ENCODE measurements around the gene MORN1. TPM values are rescaled to one million over a fixed set of nuclear protein-coding genes. Genes with fewer than 3 reads are reported as not detected.

MORN1 gene
- total and polyA plus RNA-seq, 2 of the 4 experiments (the other 2 are of a cell fraction), result 3.0 to 4.2 TPM

- BruUV-seq (replicated peaks), result no TSS peak
- Histone ChIP-seq H3K9me1 (ENCODE audit: insufficient read depth, low read length) (no peaks in the 10 kb centered on the region), H3K4me1 (ENCODE audit: control insufficient read depth, insufficient read depth, low read length) (no peaks in the 10 kb centered on the region), H2BK15ac (ENCODE audit: low read depth, low read length) (no peak overlapping the region), H3K79me1 (ENCODE audit: low read depth in 1 of 2, low read length in 2 of 2) (0 out of 4 replicates have a peak, but pooled peaks cover 0 to 3% of the 10 kb centered on the region in 2 experiments), H3K14ac (replicated peaks; ENCODE audit: low read depth, low read length) (no peak overlapping the region), H4K20me1 (ENCODE audit: insufficient read depth, low read length) (no peaks in the 10 kb centered on the region; the same call in 1 of the 2 replicates), H3K18ac (ENCODE audit: low read depth, low read length) (no peak overlapping the region), H3K36me3 (ENCODE audit: control insufficient read depth, insufficient read depth, low read length) (0 out of 2 replicates have a peak, but pooled peaks cover 2% of the 10 kb centered on the region), H3K23ac (ENCODE audit: low read depth, low read length) (no peak overlapping the region), H2AFZ (replicated peaks; ENCODE audit: low read length, poor library complexity) (peak overlapping the region; percentile 19), H4K8ac (ENCODE audit: low read depth in 2 of 2, low read length in 2 of 2) (no peak overlapping the region), H2AK5ac (ENCODE audit: low read depth, low read length) (no peak overlapping the region), H3K27ac (ENCODE audit: insufficient read depth, low read length) (no peak overlapping the region), H4K91ac (ENCODE audit: insufficient read depth, low read depth, low read length) (no peak overlapping the region), H2BK5ac (ENCODE audit: low read depth, low read length, poor library complexity, severe bottlenecking) (no peak overlapping the region), H2AK9ac (replicated peaks; ENCODE audit: low read depth, low read length, poor library complexity) (peak overlapping the region; percentile 15), H3K9me3 (ENCODE audit: control insufficient read depth, insufficient read depth, low read length) (no peaks in the 10 kb centered on the region), H4K5ac (ENCODE audit: low read depth, low read length) (no peak overlapping the region), H2BK120ac (ENCODE audit: low read depth, low read length) (no peak overlapping the region), H3K27me3 (ENCODE audit: control insufficient read depth, insufficient read depth, low read length) (no peaks in the 10 kb centered on the region), H3K4me2 (ENCODE audit: low read depth, low read length) (no peak overlapping the region), H3K9ac (ENCODE audit: low read depth, low read length) (no peak overlapping the region), H3K4me3 (ENCODE audit: insufficient read depth, low read depth, low read length) (no peak overlapping the region), H3K56ac (ENCODE audit: extremely low read depth, insufficient read depth, low read length) (no peak overlapping the region), H3K4ac (ENCODE audit: low read depth, low read length) (no peak overlapping the region), H2BK20ac (ENCODE audit: low read depth, low read length) (no peak overlapping the region)
- no peak for TF ChIP-seq RCOR1 (IDR thresholded peaks at IDR 0.05; ENCODE audit: insufficient replicate concordance, low read length)
- TF ChIP-seq FOS (IDR thresholded peaks at IDR 0.05; ENCODE audit: low read depth, low read length), result no peak
- no peak for TF ChIP-seq POLR2A (IDR thresholded peaks at IDR 0.05; ENCODE audit: low read depth, low read length)
- TF ChIP-seq MAFK (IDR thresholded peaks at IDR 0.05; ENCODE audit: low read depth, low read length), result no peak
- TF ChIP-seq CTCF (conservative IDR thresholded peaks at IDR 0.05; ENCODE audit: low read depth, low read length), result no peak
- no peak for TF ChIP-seq CEBPB (IDR thresholded peaks at IDR 0.05; ENCODE audit: low read depth, low read length)
- no peak for TF ChIP-seq CHD1 (IDR thresholded peaks at IDR 0.05; ENCODE audit: low read depth, low read length)
- TF ChIP-seq MAZ (IDR thresholded peaks at IDR 0.05; ENCODE audit: borderline replicate concordance, low read depth, low read length), result no peak
- TF ChIP-seq USF2 (IDR thresholded peaks at IDR 0.05; ENCODE audit: low read depth, low read length), result no peak
- TF ChIP-seq BHLHE40 (IDR thresholded peaks at IDR 0.05; ENCODE audit: low read depth, low read length), result no peak
- TF ChIP-seq ELK1 (IDR thresholded peaks at IDR 0.05; ENCODE audit: borderline replicate concordance, low read depth, low read length), result no peak
- TF ChIP-seq NFE2L2 (IDR thresholded peaks at IDR 0.05; ENCODE audit: low read depth, low read length), result no peak
- DNase-seq, result no peak
- intact Hi-C loops (cut with micrococcal nuclease) (loop anchor here (5.0 kb wide), 1 partner anchor 71 kb away; no protein-coding TSS in a partner anchor), in situ Hi-C loops (cut with MboI; ENCODE audit: low sequenced_read_pairs) (no loop called here), dilution Hi-C loops (cut with HindIII; ENCODE audit: low sequenced_read_pairs, unreplicated experiment) (no loop called here)
- ChIA-PET POLR2A (ENCODE audit: unreplicated experiment) (no interaction called here), CTCF (no interaction called here)
- 77% methylated on average over 10 of the region's 14 CpGs; no CpG with 5 or more reads in 1 of the 2 experiments for WGBS, 2 experiments (ENCODE audit: extremely low coverage in 2 of 2, insufficient read length in 1 of 2)
- ATAC-seq (ENCODE audit: low read depth), result no peak
Observed at GRCh38 chr1:2383576-2383975, 7.8 kb downstream of the MORN1 start.

All from IMR-90 (cell line).